ENCODE results near the gene CSTA. TPM values are rescaled to one million over a fixed set of nuclear protein-coding genes. Genes with fewer than 3 reads are reported as not detected.

The CSTA gene
- total and polyA plus RNA-seq, 5 donors: 1.5 to 4.1 (median 3.7) TPM

DNA sequence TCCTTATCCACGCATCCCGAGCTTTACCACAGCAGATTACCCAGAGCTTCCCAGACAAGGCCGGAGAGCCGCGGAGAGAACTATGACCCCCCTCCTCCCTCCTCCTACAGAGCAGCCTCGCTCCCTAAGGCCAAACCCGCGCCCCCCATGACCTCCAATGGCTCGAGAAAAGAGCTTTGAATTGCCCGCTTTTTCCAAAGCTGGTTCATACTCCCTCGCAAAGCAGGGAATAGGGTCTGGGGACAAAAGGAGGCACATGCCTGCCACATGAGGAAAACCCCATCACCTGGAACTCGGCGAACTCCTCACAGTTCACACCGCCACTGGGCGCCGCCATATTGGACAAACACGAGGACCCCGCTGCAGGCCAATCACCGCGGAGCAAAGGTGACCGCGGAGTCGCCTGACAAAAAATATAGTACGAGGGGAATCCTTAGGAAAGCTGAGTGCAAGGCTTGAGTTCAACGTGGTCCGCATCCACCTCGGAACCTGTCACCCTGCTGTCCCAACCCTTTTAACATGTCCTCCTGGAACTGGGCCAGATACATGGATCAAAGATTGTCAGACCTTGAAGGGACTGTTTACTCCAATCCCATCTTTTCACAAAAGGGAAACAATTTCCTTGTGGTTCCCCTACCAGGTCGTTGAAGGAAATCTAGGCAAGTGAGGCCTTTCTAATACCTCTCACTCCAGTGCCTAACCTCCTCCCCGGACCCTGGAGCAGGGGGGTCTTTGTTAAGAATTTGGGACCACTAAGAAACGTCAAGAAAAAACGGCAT lies 58.0 kb downstream of the CSTA start, which contains the start of gene MIX23:
MIX23 (minus strand) TSS at position 344 of the 779 bp plus-strand sequence; CDS start at position 337, 7 bp downstream.
- intact Hi-C loops (cut with DNase I): no loop called here
- peak; percentile 89 to 95 (median 92) for DNase-seq
- Histone ChIP-seq H3K9me3 (ENCODE audit: control insufficient read depth, low read length) (no peaks in the 10 kb centered on the region), H3K27ac (ENCODE audit: low read length) (peak within 1 kb of the TSS; percentile 89), H3K4me1 (ENCODE audit: control insufficient read depth, insufficient read depth, low read length) (no peaks in the 10 kb centered on the region), H3K27me3 (ENCODE audit: control insufficient read depth, insufficient read depth) (no peaks in the 10 kb centered on the region), H3K4me3 (ENCODE audit: low read length) (peak within 1 kb of the TSS; percentile 98)
- ATAC-seq: peak; percentile 86 to 90
- under 1% methylated on average over 31 of the region's 31 CpGs for WGBS

- DNase-seq (peak; percentile 95 to 99 (median 98)), ATAC-seq (peak; percentile 99)
- peak within 1 kb of the TSS; percentile 89 for H3K27ac ChIP-seq (ENCODE audit: low read length)
- no peaks in the 10 kb centered on the region for H3K9me3 ChIP-seq (ENCODE audit: control insufficient read depth, low read length)
- intact Hi-C loops (cut with DNase I): no loop called here
- under 1% methylated on average over 52 of the region's 52 CpGs for WGBS
- H3K4me3 ChIP-seq (ENCODE audit: low read length): peak within 1 kb of the TSS; percentile 98
- no peaks in the 10 kb centered on the region for H3K27me3 ChIP-seq (ENCODE audit: control insufficient read depth, insufficient read depth)
- H3K4me1 ChIP-seq (ENCODE audit: control insufficient read depth, insufficient read depth, low read length): no peaks in the 10 kb centered on the region
Measured at GRCh38 chr3:122383771-122384697, 59.0 kb downstream of the CSTA start, which contains the start of gene FAM162A. Gene FAM162A (plus strand): TSS chr3:122384182. CDS start chr3:122384266, 84 bp downstream.

DNA sequence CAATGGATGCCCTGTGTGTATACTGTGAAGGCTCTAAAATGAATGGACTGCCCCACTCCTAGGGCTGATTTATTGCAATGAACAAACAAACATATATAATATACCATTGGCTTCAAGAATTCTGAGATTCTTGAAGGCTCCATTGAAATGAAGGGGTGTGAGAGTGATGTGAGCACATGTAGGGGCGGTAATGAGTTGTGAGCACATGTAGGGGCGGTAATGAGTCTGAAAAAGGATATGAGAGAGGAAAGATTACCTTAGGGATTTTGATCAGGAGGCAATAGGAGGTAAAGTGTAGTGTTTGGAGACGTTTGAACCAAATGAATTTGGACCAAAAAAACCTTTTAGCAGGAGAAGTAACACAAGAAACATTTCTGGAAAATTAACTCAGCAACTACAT lies 62.7 kb downstream of the CSTA start:
- intact Hi-C loops (cut with DNase I): no loop called here

GRCh38 chr3:122389197-122389596 lies 64.1 kb downstream of the CSTA start:
- Histone ChIP-seq H3K27me3 (ENCODE audit: control insufficient read depth, insufficient read depth) (no peaks in the 10 kb centered on the region), H3K27ac (ENCODE audit: low read length) (no peak overlapping the region), H3K4me3 (ENCODE audit: low read length) (no peak overlapping the region), H3K9me3 (ENCODE audit: control insufficient read depth, low read length) (no peaks in the 10 kb centered on the region), H3K4me1 (ENCODE audit: control insufficient read depth, insufficient read depth, low read length) (no peaks in the 10 kb centered on the region)
- ATAC-seq (no peak), DNase-seq (no peak)
- intact Hi-C loops (cut with DNase I): no loop called here

More for the DNA sequence above, 62.7 kb downstream of the CSTA start:
- H3K4me1 ChIP-seq (ENCODE audit: control insufficient read depth, insufficient read depth, low read length): no peaks in the 10 kb centered on the region
- ATAC-seq (no peak), DNase-seq (no peak)
- H3K4me3 ChIP-seq (ENCODE audit: low read length): no peak overlapping the region
- no peaks in the 10 kb centered on the region for H3K9me3 ChIP-seq (ENCODE audit: control insufficient read depth, low read length)
- H3K27me3 ChIP-seq (ENCODE audit: control insufficient read depth, insufficient read depth): no peaks in the 10 kb centered on the region
- no peak overlapping the region for H3K27ac ChIP-seq (ENCODE audit: low read length)
- WGBS: 76% methylated on average over 3 of the region's 3 CpGs

GRCh38 chr3:122389892-122390291 lies 64.8 kb downstream of the CSTA start:
- DNase-seq (no peak), ATAC-seq (no peak)
- no peak overlapping the region for H3K27ac ChIP-seq (ENCODE audit: low read length)
- no peaks in the 10 kb centered on the region for H3K9me3 ChIP-seq (ENCODE audit: control insufficient read depth, low read length)
- no peak overlapping the region for H3K4me3 ChIP-seq (ENCODE audit: low read length)
- H3K4me1 ChIP-seq (ENCODE audit: control insufficient read depth, insufficient read depth, low read length): no peaks in the 10 kb centered on the region
- no peaks in the 10 kb centered on the region for H3K27me3 ChIP-seq (ENCODE audit: control insufficient read depth, insufficient read depth)
- intact Hi-C loops (cut with DNase I): loop anchor here in 3 of 4 donors (5.0 to 10.0 kb wide), 3 partner anchors 285 to 292 kb away; partner anchors contain the start of gene PARP14 (in 1 of the 3)
- 82% methylated on average over 4 of the region's 4 CpGs for WGBS

DNA sequence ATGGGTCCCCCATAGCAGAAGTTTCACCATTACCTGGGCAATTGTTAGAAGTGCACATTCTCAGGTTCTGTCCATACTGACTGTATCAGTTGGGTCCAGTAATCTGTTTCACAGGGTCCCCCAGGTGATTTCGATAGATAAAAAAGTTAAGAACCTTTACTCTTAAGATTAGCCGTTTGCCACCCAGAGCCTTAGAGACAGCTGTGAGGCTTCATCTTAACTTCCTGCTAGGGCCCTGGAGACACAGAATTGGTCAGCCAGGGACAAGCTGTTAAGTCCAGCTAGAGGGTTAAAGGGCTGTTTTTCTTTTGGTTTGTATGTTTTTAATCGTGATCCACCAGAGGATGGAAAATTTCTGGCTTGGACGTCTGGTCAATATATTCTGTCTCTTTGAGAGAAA lies 65.6 kb downstream of the CSTA start:
- H3K4me1 ChIP-seq (ENCODE audit: control insufficient read depth, insufficient read depth, low read length): no peaks in the 10 kb centered on the region
- intact Hi-C loops (cut with DNase I): loop anchor here in 3 of 4 donors (5.0 to 10.0 kb wide), 3 partner anchors 284 to 292 kb away; partner anchors contain the start of gene PARP14 (in 1 of the 3)
- H3K27me3 ChIP-seq (ENCODE audit: control insufficient read depth, insufficient read depth): no peaks in the 10 kb centered on the region
- peak overlapping the region; percentile 45 for H3K27ac ChIP-seq (ENCODE audit: low read length)
- no peaks in the 10 kb centered on the region for H3K9me3 ChIP-seq (ENCODE audit: control insufficient read depth, low read length)
- WGBS: 48% methylated on average over 4 of the region's 4 CpGs
- H3K4me3 ChIP-seq (ENCODE audit: low read length): no peak overlapping the region
- DNase-seq (no peak), ATAC-seq (no peak)

Other genes with a start within 250 kb of the CSTA start
- not detected for gene CASR, start 141.6 kb upstream of the CSTA start, total RNA-seq
- gene CASR, start 141.6 kb upstream of the CSTA start, polyA plus RNA-seq: not detected
- gene MIX23, start 58.0 kb downstream of the CSTA start, total RNA-seq: 10 to 100 TPM; 16.7 to 35.3 (median 22.8) TPM
- gene MIX23, start 58.0 kb downstream of the CSTA start, polyA plus RNA-seq: 44.7 TPM
- 100 to 1,000 TPM; 134 to 174 (median 146) TPM for gene FAM162A, start 58.9 kb downstream of the CSTA start, total RNA-seq
- 300 TPM for gene FAM162A, start 58.9 kb downstream of the CSTA start, polyA plus RNA-seq
- 1 to 10 TPM; 3.3 to 4.0 (median 3.8) TPM for gene WDR5B, start 90.8 kb downstream of the CSTA start, total RNA-seq
- gene WDR5B, start 90.8 kb downstream of the CSTA start, polyA plus RNA-seq: 2.0 TPM
- 10 to 100 TPM; 50.1 to 66.9 (median 51.8) TPM for gene KPNA1, start 189.7 kb downstream of the CSTA start, total RNA-seq
- gene KPNA1, start 189.7 kb downstream of the CSTA start, polyA plus RNA-seq: 12.7 TPM
- 10 to 100 TPM; 12.6 to 24.5 (median 14.4) TPM for gene PARP9, start 239.1 kb downstream of the CSTA start, total RNA-seq
- 9.2 TPM for gene PARP9, start 239.1 kb downstream of the CSTA start, polyA plus RNA-seq
- gene DTX3L, start 239.1 kb downstream of the CSTA start, total RNA-seq: 10 to 100 TPM; 12.1 to 24.1 (median 13.6) TPM
- gene DTX3L, start 239.1 kb downstream of the CSTA start, polyA plus RNA-seq: 5.2 TPM

Measured in right cardiac atrium (tissue), 5 donors.